DMS 273 treated with DMSO at 0.1 percent for 48 hours (cell line): ENCODE data around the gene FARP1.

Experiments
- DNase-seq: peaks from one replicate; lab custom pipeline; 2025; lab: John Stamatoyannopoulos, UW

Gene FARP1

GRCh38 chr13:98142380-98143156 is at the start of gene FARP1:
FARP1 (plus strand) TSS chr13:98143094; CDS start chr13:98213243, 70,149 bp downstream.
- DNase-seq: no peak

- DNase-seq: no peak
Measured at GRCh38 chr13:98094678-98095266, 48.1 kb upstream of the FARP1 start.

- no peak for DNase-seq
Measured at GRCh38 chr13:98096059-98096458, 46.8 kb upstream of the FARP1 start.

GRCh38 chr13:98097749-98098148 is 45.1 kb upstream of the FARP1 start:
- no peak for DNase-seq

GRCh38 chr13:98098516-98098915 is 44.4 kb upstream of the FARP1 start:
- no peak for DNase-seq

- DNase-seq: no peak
Measured at GRCh38 chr13:98099627-98100026, 43.3 kb upstream of the FARP1 start.

- no peak for DNase-seq
Measured at GRCh38 chr13:98100481-98100880, 42.4 kb upstream of the FARP1 start.

- DNase-seq: no peak
Measured at GRCh38 chr13:98103531-98103930, 39.4 kb upstream of the FARP1 start.

GRCh38 chr13:98103942-98104880 is 38.7 kb upstream of the FARP1 start:
- DNase-seq: no peak

GRCh38 chr13:98105929-98106336 is 37.0 kb upstream of the FARP1 start:
- DNase-seq: no peak

- DNase-seq: no peak
Measured at GRCh38 chr13:98108341-98108740, 34.6 kb upstream of the FARP1 start.

GRCh38 chr13:98109226-98109853 is 33.6 kb upstream of the FARP1 start:
- DNase-seq: no peak

- no peak for DNase-seq
Measured at GRCh38 chr13:98110749-98111148, 32.1 kb upstream of the FARP1 start.

GRCh38 chr13:98111168-98112098 is 31.5 kb upstream of the FARP1 start:
- no peak for DNase-seq

GRCh38 chr13:98112456-98112855 is 30.4 kb upstream of the FARP1 start:
- DNase-seq: no peak

GRCh38 chr13:98118865-98119264 is 24.0 kb upstream of the FARP1 start:
- no peak for DNase-seq

GRCh38 chr13:98123176-98123575 is 19.7 kb upstream of the FARP1 start:
- DNase-seq: no peak

GRCh38 chr13:98129059-98129746 is 13.7 kb upstream of the FARP1 start:
- no peak for DNase-seq

- DNase-seq: no peak
Measured at GRCh38 chr13:98133946-98134345, 8.9 kb upstream of the FARP1 start.

- DNase-seq: no peak
Measured at GRCh38 chr13:98134901-98135300, 8.0 kb upstream of the FARP1 start.
